MM.1S (cell line): Measurements from ENCODE around the gene A2ML1.

Source experiments
- DNase-seq: peaks from one replicate; pipeline ENCODE4 v3.0.0-alpha.2; 2015
- H2AFZ ChIP-seq: fragments of 300-600 bp; sonication (generic); 2 replicates; pipeline ENCODE4 v1.6.0; 2016; ENCODE audit warnings: antibody characterized with exemption, low read length
- H3F3A ChIP-seq: fragments of 300-600 bp; sonication (generic); 2 replicates; pipeline ENCODE4 v1.6.1; 2016; ENCODE audit warnings: mild to moderate bottlenecking, antibody characterized with exemption, low read length, moderate library complexity, mixed read lengths; ENCODE audit not compliant: insufficient read depth
- H3K27ac ChIP-seq: fragments of 300-600 bp; sonication (generic); 2 replicates; pipeline ENCODE4 v1.5.1; 2016; ENCODE audit warnings: mild to moderate bottlenecking, low read length
- H3K27me3 ChIP-seq: fragments of 300-600 bp; sonication (generic); replicated peaks from 2 replicates; pipeline ENCODE4 v1.6.0; 2016; ENCODE audit warnings: low read length; ENCODE audit not compliant: insufficient read depth
- H3K36me3 ChIP-seq: fragments of 300-600 bp; sonication (generic); replicated peaks from 2 replicates; pipeline ENCODE4 v1.6.1; 2016; ENCODE audit warnings: mild to moderate bottlenecking, low read length, mixed read lengths; ENCODE audit not compliant: insufficient read depth
- H3K4me1 ChIP-seq: fragments of 300-600 bp; sonication (generic); 2 replicates; pipeline ENCODE4 v1.6.1; 2016; ENCODE audit warnings: low read length, mixed read lengths
- H3K4me2 ChIP-seq: fragments of 300-600 bp; sonication (generic); 2 replicates; pipeline ENCODE4 v1.6.0; 2016; ENCODE audit warnings: low read depth, low read length
- H3K4me3 ChIP-seq: fragments of 300-600 bp; sonication (generic); 2 replicates; pipeline ENCODE4 v1.5.1; 2016; ENCODE audit warnings: low read length, mixed read lengths
- H3K79me2 ChIP-seq: fragments of 300-600 bp; sonication (generic); 2 replicates; pipeline ENCODE4 v1.6.1; 2016; ENCODE audit warnings: mixed run types, low read length, mixed read lengths
- H3K9ac ChIP-seq: fragments of 300-600 bp; sonication (generic); 2 replicates; pipeline ENCODE4 v1.6.1; 2016; ENCODE audit warnings: low read length, mixed read lengths
- H3K9me2 ChIP-seq: fragments of 300-600 bp; sonication (generic); replicated peaks from 2 replicates; pipeline ENCODE4 v1.6.1; 2016; ENCODE audit warnings: mild to moderate bottlenecking, low read length, mixed read lengths; ENCODE audit not compliant: insufficient read depth
- H3K9me3 ChIP-seq: fragments of 300-600 bp; sonication (generic); replicated peaks from 2 replicates; pipeline ENCODE4 v1.6.1; 2016; ENCODE audit warnings: mild to moderate bottlenecking, low read length, mixed read lengths; ENCODE audit not compliant: insufficient read depth
- H4K20me1 ChIP-seq: fragments of 300-600 bp; sonication (generic); 2 replicates; pipeline ENCODE4 v1.6.1; 2016; ENCODE audit warnings: mild to moderate bottlenecking, low read length, moderate library complexity, mixed read lengths; ENCODE audit not compliant: insufficient read depth
- EZH2 ChIP-seq: fragments of 300-600 bp; sonication (generic); optimal IDR thresholded peaks from 2 replicates; pipeline ENCODE3; 2017; ENCODE audit warnings: low read depth, mild to moderate bottlenecking, antibody characterized with exemption, low read length, mixed read lengths
- EZH2phosphoT487 ChIP-seq: fragments of 300-600 bp; sonication (generic); IDR thresholded peaks from 2 replicates; pipeline ENCODE4 v1.6.1; 2018; ENCODE audit warnings: antibody characterized with exemption, low read length
- TF ChIP-seq, protein P1 (sequence below): fragments of 300-600 bp; sonication (generic); IDR thresholded peaks from 2 replicates; pipeline ENCODE4 v1.5.1; 2016; ENCODE audit warnings: antibody characterized with exemption, low read length, mixed read lengths

Gene A2ML1

DNA sequence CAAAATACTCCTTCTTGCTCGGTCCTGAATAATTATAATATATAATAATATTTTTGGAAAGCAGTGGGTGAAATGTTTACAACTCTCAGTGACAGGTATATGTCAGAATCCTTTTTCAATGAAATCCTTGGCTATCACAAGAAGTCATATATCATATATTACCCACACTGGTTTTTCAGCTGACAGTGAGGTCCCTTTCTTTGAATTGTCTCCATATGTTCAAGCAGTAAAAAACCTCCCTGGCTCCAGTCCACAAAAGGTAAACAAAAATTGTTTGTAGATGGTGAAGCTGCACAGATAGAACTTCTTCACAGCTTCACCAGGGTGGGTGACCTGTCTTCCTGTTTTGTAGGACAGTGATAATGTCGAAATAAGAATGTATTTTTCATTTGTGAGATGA lies 44.0 kb downstream of the A2ML1 start:
- TF ChIP-seq EZH2 = no peak
- TF ChIP-seq EZH2phosphoT487 = no peak
- TF ChIP-seq, protein P1, sequence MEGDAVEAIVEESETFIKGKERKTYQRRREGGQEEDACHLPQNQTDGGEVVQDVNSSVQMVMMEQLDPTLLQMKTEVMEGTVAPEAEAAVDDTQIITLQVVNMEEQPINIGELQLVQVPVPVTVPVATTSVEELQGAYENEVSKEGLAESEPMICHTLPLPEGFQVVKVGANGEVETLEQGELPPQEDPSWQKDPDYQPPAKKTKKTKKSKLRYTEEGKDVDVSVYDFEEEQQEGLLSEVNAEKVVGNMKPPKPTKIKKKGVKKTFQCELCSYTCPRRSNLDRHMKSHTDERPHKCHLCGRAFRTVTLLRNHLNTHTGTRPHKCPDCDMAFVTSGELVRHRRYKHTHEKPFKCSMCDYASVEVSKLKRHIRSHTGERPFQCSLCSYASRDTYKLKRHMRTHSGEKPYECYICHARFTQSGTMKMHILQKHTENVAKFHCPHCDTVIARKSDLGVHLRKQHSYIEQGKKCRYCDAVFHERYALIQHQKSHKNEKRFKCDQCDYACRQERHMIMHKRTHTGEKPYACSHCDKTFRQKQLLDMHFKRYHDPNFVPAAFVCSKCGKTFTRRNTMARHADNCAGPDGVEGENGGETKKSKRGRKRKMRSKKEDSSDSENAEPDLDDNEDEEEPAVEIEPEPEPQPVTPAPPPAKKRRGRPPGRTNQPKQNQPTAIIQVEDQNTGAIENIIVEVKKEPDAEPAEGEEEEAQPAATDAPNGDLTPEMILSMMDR = no peak
- Histone ChIP-seq H3K27ac (no peak overlapping the region), H3K27me3 (no peaks in the 10 kb centered on the region), H3K9ac (no peak overlapping the region), H3K9me2 (no peaks in the 10 kb centered on the region), H3K4me1 (no peaks in the 10 kb centered on the region), H2AFZ (no peak overlapping the region), H3K4me2 (no peak overlapping the region), H3K4me3 (no peak overlapping the region), H3K9me3 (no peaks in the 10 kb centered on the region), H3K36me3 (no peaks in the 10 kb centered on the region), H3F3A (no peaks in the 10 kb centered on the region), H3K79me2 (no peaks in the 10 kb centered on the region), H4K20me1 (no peaks in the 10 kb centered on the region)
- DNase-seq = no peak

DNA sequence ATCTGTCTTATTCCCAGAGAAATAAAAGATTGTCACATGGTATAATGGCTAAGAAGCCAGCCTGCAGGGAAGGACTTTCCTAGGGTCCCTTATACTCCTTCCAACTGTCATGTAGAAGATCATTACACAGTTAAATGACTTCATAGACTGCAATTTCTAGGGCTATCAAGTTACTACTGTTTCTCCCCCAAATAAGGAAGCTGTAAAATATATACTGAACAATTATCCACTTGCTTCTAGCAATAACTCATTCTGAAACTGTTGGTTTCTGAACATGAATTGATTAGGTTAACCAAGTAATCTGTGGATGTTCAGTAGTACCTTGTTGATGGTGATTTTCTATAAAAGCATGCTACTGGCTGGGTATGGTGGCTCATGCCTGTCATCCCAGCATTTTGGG lies 44.6 kb downstream of the A2ML1 start:
- Histone ChIP-seq H3K9ac (no peak overlapping the region), H3K4me2 (no peak overlapping the region), H3K4me1 (no peaks in the 10 kb centered on the region), H3K27me3 (no peaks in the 10 kb centered on the region), H2AFZ (no peak overlapping the region), H3K36me3 (no peaks in the 10 kb centered on the region), H3K9me2 (no peaks in the 10 kb centered on the region), H3K27ac (no peak overlapping the region), H3K9me3 (no peaks in the 10 kb centered on the region), H3F3A (no peaks in the 10 kb centered on the region), H4K20me1 (no peaks in the 10 kb centered on the region), H3K4me3 (no peak overlapping the region), H3K79me2 (no peaks in the 10 kb centered on the region)
- DNase-seq = no peak
- TF ChIP-seq EZH2 (no peak), EZH2phosphoT487 (no peak)
- TF ChIP-seq, protein P1 = no peak

DNA sequence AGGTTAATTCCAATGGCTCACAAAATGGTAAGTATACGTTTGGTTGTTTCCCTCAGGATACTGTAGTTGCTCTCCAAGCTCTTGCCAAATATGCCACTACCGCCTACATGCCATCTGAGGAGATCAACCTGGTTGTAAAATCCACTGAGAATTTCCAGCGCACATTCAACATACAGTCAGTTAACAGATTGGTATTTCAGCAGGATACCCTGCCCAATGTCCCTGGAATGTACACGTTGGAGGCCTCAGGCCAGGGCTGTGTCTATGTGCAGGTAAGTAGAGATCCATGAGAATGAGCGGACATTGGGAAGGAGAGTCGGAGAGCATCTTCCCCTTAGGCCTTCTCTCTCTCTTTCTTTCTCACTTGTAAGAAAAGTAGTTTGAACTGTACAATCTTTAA lies 45.4 kb downstream of the A2ML1 start:
- no peaks in the 10 kb centered on the region for H3F3A ChIP-seq
- no peak overlapping the region for H2AFZ ChIP-seq
- no peak overlapping the region for H3K4me3 ChIP-seq
- H3K9me2 ChIP-seq = no peaks in the 10 kb centered on the region
- no peaks in the 10 kb centered on the region for H3K9me3 ChIP-seq
- H3K27me3 ChIP-seq = no peaks in the 10 kb centered on the region
- no peak overlapping the region for H3K9ac ChIP-seq
- TF ChIP-seq EZH2phosphoT487 (no peak), EZH2 (no peak)
- TF ChIP-seq, protein P1 = no peak
- H4K20me1 ChIP-seq = no peaks in the 10 kb centered on the region
- H3K4me2 ChIP-seq = no peak overlapping the region
- no peaks in the 10 kb centered on the region for H3K4me1 ChIP-seq
- no peaks in the 10 kb centered on the region for H3K36me3 ChIP-seq
- H3K79me2 ChIP-seq = no peaks in the 10 kb centered on the region
- DNase-seq = no peak
- no peak overlapping the region for H3K27ac ChIP-seq
